GM12874 (cell line): ENCODE data around the gene TSPAN17.

Source experiments
- CTCF ChIP-seq: IDR thresholded peaks from 2 replicates; pipeline ENCODE4 v1.5.1; 2011; ENCODE audit warnings: low read depth, mild to moderate bottlenecking, control low read depth, low read length, moderate library complexity; ENCODE audit not compliant: insufficient read depth

Gene TSPAN17

GRCh38 chr5:176644878-176645670 is 2.2 kb upstream of the TSPAN17 start:
- TF ChIP-seq CTCF, result no peak

GRCh38 chr5:176646049-176646706 is 1.1 kb upstream of the TSPAN17 start:
- no peak for TF ChIP-seq CTCF

- no peak for TF ChIP-seq CTCF
Measured at GRCh38 chr5:176646707-176647029, 616 bp upstream of the TSPAN17 start.

- no peak for TF ChIP-seq CTCF
Measured at GRCh38 chr5:176647843-176648473, 674 bp downstream of the TSPAN17 start.

GRCh38 chr5:176648474-176649194 is 1.4 kb downstream of the TSPAN17 start:
- no peak for TF ChIP-seq CTCF

- TF ChIP-seq CTCF, result no peak
Measured at GRCh38 chr5:176650354-176650884, 3.1 kb downstream of the TSPAN17 start.

- no peak for TF ChIP-seq CTCF
Measured at GRCh38 chr5:176651472-176651980, 4.2 kb downstream of the TSPAN17 start.
